Fibroblast of the aortic adventitia (primary cell): ENCODE results near the gene RASL11A. TPM values are rescaled to one million over a fixed set of nuclear protein-coding genes. Genes with fewer than 3 reads are reported as not detected.
"Not testable (repeated sequence)": the region's sequence is repeated elsewhere in the genome, so short reads cannot be mapped to it uniquely, and the experiment has no call there.

Experiments used
- DNase-seq: peaks from one replicate; pipeline ENCODE4 v3.0.0-alpha.2; 2010; ENCODE audit warnings: low read depth
- H3K4me3 ChIP-seq: 2 replicates; pipeline ENCODE4 v1.5.1; 2011; ENCODE audit warnings: low read depth, mild to moderate bottlenecking, control low read depth, low read length, moderate library complexity
- CTCF ChIP-seq: IDR thresholded peaks from 2 replicates; pipeline ENCODE4 v1.5.1; 2011; ENCODE audit warnings: mild to moderate bottlenecking, low read length, control low read depth, inconsistent platforms; ENCODE audit not compliant: insufficient read depth
- small RNA-seq: library from RNA; depleted of rRNA; stranded (forward); fragments of <200 nt; gene quantifications from one replicate; pipeline ENCODE3, GENCODE V24; 2012
- total RNA-seq: library from RNA; depleted of rRNA; stranded (reverse); fragments of >200 nt; gene quantifications from 2 replicates; pipeline ENCODE4 v1.2.3, GENCODE V29; 2012; ENCODE audit warnings: low replicate concordance

The RASL11A gene
- total RNA-seq, 1 donor = 13.3 TPM

- H3K4me3 ChIP-seq = no peak overlapping the region
- no peak for TF ChIP-seq CTCF
- no peak for DNase-seq
Measured at GRCh38 chr13:27310946-27311345, 40.3 kb downstream of the RASL11A start.

GRCh38 chr13:27311518-27312210 is 41.0 kb downstream of the RASL11A start:
- TF ChIP-seq CTCF = no peak
- H3K4me3 ChIP-seq = no peak overlapping the region
- DNase-seq = no peak

GRCh38 chr13:27313770-27314169 is 43.1 kb downstream of the RASL11A start:
- no peak for DNase-seq
- TF ChIP-seq CTCF = no peak
- no peak overlapping the region for H3K4me3 ChIP-seq

GRCh38 chr13:27319404-27319803 is 48.8 kb downstream of the RASL11A start:
- no peak for TF ChIP-seq CTCF
- no peak for DNase-seq

GRCh38 chr13:27321468-27322431 is 51.1 kb downstream of the RASL11A start:
- no peak for TF ChIP-seq CTCF

More at GRCh38 chr13:27319404-27319803, 48.8 kb downstream of the RASL11A start:
- H3K4me3 ChIP-seq = no peak overlapping the region

GRCh38 chr13:27322443-27322842 is 51.8 kb downstream of the RASL11A start:
- H3K4me3 ChIP-seq, DNase-seq: not testable (repeated sequence)

More at GRCh38 chr13:27321468-27322431, 51.1 kb downstream of the RASL11A start:
- no peak for DNase-seq
- H3K4me3 ChIP-seq = no peak overlapping the region

Small RNA genes lying within 50 kb of the gene (small RNA-seq; reads per million reads assigned to genes)
- gene SNORA27 (not detected), gene SNORD102 (not detected)

Other genes with a start within 250 kb of the RASL11A start
- 15.3 and 28.2 TPM in 2 replicates for gene USP12, start 99.0 kb upstream of the RASL11A start, total RNA-seq
- gene RPL21, start 19.3 kb upstream of the RASL11A start, total RNA-seq = 1,402 and 2,034 TPM in 2 replicates
- 46.6 and 190 TPM in 2 replicates for gene GTF3A, start 153.8 kb downstream of the RASL11A start, total RNA-seq
- 68.0 and 86.5 TPM in 2 replicates for gene MTIF3, start 179.7 kb downstream of the RASL11A start, total RNA-seq